ENCODE data around the gene ALDH3A1.

- TF ChIP-seq CTCF (IDR thresholded peaks at IDR 0.05) (no peak), EP300 (IDR thresholded peaks at IDR 0.05) (no peak), POLR2A (IDR thresholded peaks at IDR 0.05) (no peak), POLR2AphosphoS5 (IDR thresholded peaks at IDR 0.05) (no peak)
Observed at GRCh38 chr17:19720631-19721426, 27.3 kb downstream of the ALDH3A1 start.

Data from suprapubic skin (tissue), 4 donors.